HL-60 (cell line): ENCODE data around the gene CXCL16.

Source experiments
- DNase-seq, 2 experiments: peaks; one replicate each; pipeline ENCODE4 v3.0.0-alpha.2; 2010 to 2020; ENCODE audit warnings: low read depth in 1 of 2, low spot score in 1 of 2
- H3K27ac ChIP-seq: fragments of 250-450 bp; sonication (Bioruptor Pico); replicated peaks from 2 replicates; pipeline ENCODE4 v1.5.1; 2020; ENCODE audit warnings: mild to moderate bottlenecking, moderate library complexity
- H3K27me3 ChIP-seq: fragments of 250-450 bp; sonication (Bioruptor Pico); 2 replicates; pipeline ENCODE4 v1.5.1; 2021; ENCODE audit warnings: mild to moderate bottlenecking, moderate library complexity; ENCODE audit not compliant: insufficient read depth, poor library complexity, severe bottlenecking
- H3K4me3 ChIP-seq: replicated peaks from 2 replicates; pipeline ENCODE4 v1.5.1; 2011; ENCODE audit warnings: mild to moderate bottlenecking, control low read depth, low read length; ENCODE audit not compliant: insufficient read depth
- GABPA ChIP-seq: IDR thresholded peaks from 2 replicates; pipeline ENCODE4 v1.6.1; 2012; ENCODE audit warnings: low read depth
- POLR2AphosphoS5 ChIP-seq: IDR thresholded peaks from 2 replicates; pipeline ENCODE4 v1.6.1; 2012; ENCODE audit warnings: low read depth
- REST ChIP-seq: IDR thresholded peaks from 2 replicates; pipeline ENCODE4 v1.6.1; 2012; ENCODE audit warnings: low read depth; ENCODE audit not compliant: insufficient replicate concordance
- SPI1 ChIP-seq: IDR thresholded peaks from 2 replicates; pipeline ENCODE4 v1.6.1; 2012; ENCODE audit warnings: low read depth, mild to moderate bottlenecking, borderline replicate concordance
- TF ChIP-seq, protein P1 (sequence below): IDR thresholded peaks from one replicate; pipeline ENCODE4 v1.5.1; 2011; ENCODE audit warnings: low read length, control low read depth, inconsistent platforms; ENCODE audit not compliant: insufficient read depth

The CXCL16 gene

DNA sequence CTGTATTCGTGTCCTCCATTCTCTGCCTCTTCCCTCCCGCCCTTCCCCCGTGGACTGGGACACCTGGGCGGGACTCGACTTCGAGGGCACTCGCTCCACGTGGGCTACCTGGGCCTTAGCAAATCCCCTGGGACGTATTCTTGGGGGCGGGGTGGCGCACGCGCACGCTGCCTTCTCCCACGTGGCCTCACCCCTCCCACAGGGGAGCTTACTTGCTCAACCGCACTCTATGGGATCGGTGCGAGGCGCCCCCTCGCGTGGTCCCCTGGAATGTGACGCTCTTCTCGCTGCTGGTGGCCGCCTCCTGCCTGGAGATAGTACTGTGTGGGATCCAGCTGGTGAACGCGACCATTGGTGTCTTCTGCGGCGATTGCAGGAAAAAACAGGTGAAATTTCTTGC is 42.9 kb upstream of the CXCL16 start:
- DNase-seq: no peak
- Histone ChIP-seq H3K4me3 (no peak overlapping the region), H3K27me3 (peaks cover 13% of the 10 kb centered on the region), H3K27ac (no peak overlapping the region)
- TF ChIP-seq GABPA (no peak), POLR2AphosphoS5 (no peak), REST (no peak), SPI1 (no peak)
- TF ChIP-seq, protein P1, sequence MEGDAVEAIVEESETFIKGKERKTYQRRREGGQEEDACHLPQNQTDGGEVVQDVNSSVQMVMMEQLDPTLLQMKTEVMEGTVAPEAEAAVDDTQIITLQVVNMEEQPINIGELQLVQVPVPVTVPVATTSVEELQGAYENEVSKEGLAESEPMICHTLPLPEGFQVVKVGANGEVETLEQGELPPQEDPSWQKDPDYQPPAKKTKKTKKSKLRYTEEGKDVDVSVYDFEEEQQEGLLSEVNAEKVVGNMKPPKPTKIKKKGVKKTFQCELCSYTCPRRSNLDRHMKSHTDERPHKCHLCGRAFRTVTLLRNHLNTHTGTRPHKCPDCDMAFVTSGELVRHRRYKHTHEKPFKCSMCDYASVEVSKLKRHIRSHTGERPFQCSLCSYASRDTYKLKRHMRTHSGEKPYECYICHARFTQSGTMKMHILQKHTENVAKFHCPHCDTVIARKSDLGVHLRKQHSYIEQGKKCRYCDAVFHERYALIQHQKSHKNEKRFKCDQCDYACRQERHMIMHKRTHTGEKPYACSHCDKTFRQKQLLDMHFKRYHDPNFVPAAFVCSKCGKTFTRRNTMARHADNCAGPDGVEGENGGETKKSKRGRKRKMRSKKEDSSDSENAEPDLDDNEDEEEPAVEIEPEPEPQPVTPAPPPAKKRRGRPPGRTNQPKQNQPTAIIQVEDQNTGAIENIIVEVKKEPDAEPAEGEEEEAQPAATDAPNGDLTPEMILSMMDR: no peak

- peaks cover 2% of the 10 kb centered on the region for H3K27me3 ChIP-seq
- no peak overlapping the region for H3K27ac ChIP-seq
- TF ChIP-seq, protein P1: no peak
- TF ChIP-seq POLR2AphosphoS5 (no peak), GABPA (no peak), REST (no peak), SPI1 (no peak)
- H3K4me3 ChIP-seq: no peak overlapping the region
- DNase-seq: no peak
Observed at GRCh38 chr17:4780325-4780955, 40.7 kb upstream of the CXCL16 start.

- Histone ChIP-seq H3K27ac (no peak overlapping the region), H3K4me3 (no peak overlapping the region), H3K27me3 (no peaks in the 10 kb centered on the region)
- no peak for TF ChIP-seq POLR2AphosphoS5
- TF ChIP-seq, protein P1: no peak
- no peak for TF ChIP-seq GABPA
- no peak for TF ChIP-seq SPI1
- TF ChIP-seq REST: no peak
- DNase-seq: no peak
Observed at GRCh38 chr17:4777969-4778760, 38.4 kb upstream of the CXCL16 start.
